ENCODE results near the gene PCDH15.

GRCh38 chr10:54454271-54454670 lies 346.8 kb downstream of the PCDH15 start:
- TF ChIP-seq CTCF (IDR thresholded peaks at IDR 0.05) (no peak), POLR2A (IDR thresholded peaks at IDR 0.05) (no peak)
